ENCODE results near the gene AHNAK2.
"Not testable (repeated sequence)": the region's sequence is repeated elsewhere in the genome, so short reads cannot be mapped to it uniquely, and the experiment has no call there.

Gene AHNAK2

DNA sequence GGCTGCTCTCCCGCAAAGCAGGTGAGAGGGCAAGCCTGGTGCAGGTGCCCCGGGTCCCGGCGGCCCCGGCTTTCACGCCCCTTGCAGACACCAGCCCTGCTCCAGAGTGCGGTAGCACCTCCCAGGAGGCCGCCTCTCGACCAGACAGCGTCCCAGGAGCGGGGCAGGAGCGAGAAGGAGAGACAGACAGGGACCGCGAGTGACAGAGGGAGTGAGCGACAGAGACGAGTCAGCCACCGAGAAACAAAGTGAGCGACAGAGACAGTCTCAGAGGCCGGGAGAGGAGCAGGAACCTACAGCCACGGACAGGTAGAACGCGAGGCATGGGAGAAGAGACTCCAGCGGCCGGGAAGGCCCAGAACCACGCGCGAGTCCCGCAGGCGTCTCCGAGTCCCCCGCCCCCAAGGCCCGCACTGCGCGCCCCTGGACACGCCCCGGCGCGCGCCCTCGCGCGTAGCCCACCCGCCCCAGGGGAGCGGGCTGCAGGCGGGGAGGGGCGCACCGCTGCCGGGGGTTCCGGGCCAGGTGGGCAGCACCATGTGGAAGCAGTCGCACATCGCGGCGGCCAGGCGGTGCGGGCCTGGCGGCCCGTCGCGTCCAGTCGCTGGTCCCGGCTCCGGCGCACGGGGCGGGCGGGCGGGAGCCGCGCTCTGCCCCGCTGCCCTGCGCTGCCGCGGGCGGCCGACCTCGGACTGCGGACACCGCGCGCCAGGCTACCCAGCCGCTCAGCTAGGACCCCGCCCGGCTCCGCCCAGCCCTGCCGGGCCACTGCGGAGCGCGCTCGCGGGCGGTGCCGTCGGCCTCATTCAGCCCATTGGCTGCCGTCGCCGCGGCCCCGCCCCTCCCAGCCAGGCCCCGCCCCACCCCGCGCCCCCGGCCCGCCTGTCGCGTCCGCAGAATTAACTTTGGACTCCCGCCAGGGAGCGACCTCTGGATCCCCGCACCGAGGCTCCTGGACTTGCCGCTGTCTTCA is at the start of gene AHNAK2:
AHNAK2 (minus strand) TSS at position 694 of the 973 bp plus-strand sequence; CDS start at position 557, 137 bp downstream.
- peak; percentile 72 for DNase-seq

DNA sequence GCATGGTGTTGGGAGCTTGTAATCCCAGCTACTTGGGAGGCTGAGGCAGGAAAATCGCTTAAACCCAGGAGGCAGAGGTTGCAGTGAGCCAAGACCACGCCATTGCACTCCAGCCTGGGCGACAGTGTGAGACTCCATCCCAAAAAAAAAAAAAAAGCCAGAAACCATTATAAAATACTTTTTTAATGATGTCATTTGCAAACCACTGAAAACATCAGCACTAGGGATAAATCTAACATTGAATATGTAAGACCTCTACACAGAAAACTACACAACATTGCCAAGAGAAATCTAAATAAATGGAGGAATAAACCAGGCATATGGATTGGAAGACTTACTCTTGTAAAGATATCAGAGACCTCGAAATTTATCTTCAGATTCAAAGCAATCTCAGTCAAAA is 49.5 kb upstream of the AHNAK2 start:
- DNase-seq: not testable (repeated sequence)

DNA sequence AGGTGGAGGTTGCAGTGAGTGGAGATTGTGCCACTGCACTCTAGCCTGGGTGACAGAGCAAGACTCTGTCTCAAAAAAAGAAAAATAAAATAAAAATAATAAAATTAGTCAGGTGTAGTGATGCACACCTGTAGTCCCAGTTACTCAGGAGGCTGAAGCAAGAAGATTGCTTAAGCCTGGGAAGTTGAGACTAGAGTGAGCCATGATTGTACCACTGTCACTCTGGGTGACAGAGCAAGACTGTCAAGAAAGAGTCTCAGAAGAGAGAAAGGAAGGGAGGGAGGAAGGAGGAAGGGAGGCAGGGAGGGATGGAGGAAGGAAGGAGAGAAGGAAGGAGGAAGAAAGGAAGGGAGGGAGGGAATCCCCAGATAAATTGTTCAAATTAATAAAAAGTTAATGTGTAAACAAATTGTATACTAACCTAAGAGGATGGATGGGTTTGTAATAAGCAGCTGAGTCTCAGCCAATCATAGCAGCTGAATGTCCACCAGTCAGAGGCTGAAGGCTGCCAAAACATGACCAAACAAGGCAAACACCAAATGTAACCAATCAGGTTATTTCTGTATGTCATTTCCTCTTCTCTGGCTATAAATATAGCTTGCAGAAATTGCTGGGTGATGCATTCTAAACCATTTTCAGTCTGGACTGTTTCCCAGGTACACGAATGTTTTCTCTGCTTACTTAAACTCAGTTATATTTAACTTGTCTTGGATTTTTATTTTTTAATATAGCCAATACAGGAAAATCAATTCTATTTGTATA is 48.8 kb upstream of the AHNAK2 start:
- no peak for DNase-seq

DNA sequence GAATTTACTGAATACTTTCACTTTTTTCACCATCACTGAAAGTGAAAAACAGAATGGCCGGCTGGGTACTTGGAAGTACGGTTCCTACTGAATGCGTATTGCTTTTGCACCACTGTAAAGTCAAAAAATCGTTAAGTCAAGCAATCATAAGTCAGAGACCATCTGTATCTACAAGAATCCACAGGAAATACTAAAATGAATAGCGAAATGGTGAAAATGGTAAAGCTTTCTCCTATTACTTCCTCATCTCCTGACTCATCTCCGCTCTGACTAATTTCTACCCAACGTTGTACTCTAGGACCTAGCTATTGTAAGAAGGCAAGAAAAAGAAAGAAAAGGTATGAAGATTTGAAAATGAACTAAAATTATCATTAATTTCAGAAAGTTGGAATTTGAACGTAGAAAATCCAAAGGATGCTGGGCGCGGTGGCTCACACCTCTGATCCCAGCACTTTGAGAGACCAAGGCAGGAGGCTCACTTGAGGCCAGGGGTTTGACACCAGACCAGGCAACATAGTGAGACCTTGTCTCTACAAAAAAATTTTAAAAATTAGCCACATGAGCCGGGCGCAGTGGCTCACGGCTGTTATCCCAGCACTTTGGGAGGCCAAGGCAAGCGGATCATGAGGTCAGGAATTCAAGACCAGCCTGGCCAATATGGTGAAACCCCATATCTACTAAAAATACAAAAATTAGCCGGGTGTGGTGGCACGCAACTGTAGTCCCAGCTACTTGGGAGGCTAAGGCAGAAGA is 48.0 kb upstream of the AHNAK2 start:
- DNase-seq: no peak

DNA sequence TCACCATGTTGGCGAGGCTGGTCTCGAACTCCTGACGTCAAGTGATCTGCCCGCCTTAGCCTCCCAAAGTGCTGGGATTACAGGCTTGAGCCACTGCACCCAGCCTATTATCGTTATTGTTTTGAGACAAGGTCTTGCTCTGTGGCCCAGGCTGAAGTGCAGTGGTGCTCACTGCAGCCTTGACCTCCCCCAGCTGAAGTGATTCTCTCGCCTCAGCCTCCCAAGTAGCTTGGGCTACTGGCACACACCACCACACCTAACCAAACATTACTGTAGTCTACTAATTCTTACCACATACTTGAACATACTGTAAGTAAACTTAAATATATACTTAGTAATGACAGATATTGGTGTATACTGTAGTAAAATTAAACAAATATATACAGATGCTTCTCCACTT is 47.3 kb upstream of the AHNAK2 start:
- no peak for DNase-seq

DNA sequence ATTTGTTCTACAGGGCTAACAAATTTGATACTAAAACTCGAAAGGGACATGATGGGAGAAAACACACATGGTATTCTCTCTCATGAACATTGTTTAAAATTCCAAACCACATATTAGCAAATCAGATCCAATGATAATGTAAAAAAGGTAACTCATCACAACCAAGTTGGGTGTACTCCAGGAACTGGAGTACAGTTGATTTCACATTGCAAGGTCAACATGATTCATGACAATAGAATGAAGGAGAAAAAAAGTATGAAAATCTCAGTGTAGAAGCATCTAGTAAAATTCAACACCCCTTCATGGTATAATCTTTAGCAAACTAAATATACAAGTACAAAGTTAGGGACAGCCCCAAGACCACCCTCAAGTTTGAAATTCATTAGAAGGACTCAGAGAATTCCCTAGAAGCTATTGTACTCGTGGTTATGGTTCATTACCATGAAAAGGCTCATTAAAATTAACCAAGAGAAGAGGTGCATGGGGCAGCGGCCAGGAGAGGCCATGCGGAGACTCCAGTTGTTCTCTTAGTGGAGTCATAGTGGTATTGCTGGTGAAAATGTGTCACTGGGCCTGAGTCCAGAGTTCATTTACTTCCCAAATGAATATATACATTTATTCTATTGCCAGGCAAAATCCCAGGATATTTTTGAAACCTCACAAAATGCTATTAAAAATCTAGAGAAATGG is 45.8 kb upstream of the AHNAK2 start:
- no peak for DNase-seq

DNA sequence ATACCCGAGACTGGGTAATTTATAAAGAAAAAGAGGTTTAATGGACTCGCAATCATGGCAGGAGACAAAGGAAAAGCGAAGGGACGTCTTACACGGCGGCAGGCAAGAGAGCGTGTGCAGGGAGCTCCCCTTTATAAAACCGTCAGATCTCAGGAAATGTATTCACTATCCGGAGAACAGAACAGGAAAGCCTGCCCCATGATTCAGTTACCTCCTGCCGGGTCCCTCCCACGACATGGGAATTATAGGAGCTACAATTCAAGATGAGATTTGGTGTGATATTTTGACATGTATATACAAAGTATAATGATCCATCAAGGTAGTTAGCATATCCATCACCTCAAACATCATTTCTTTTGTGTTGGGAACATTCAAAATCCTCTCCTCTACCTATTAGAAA is 45.0 kb upstream of the AHNAK2 start:
- no peak for DNase-seq

DNA sequence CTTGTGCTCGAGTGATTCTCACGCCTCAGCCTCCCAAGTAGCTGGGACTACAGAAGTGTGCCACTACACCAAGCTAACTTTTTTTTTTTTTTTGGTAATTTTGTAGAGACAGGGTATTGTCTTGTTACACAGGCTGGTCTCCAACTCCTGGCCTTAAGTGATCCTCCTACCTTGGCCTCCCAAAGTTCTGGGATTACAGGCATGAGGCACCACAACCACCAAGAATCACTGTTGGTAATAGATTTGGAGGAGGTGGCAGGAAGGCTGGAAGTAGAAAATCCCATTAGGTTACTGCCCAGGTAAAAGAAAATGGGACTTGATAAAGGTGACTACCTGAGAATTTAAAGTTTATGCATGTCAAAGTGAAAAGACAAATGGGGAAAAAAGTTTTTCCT is 44.1 kb upstream of the AHNAK2 start:
- DNase-seq: peak; percentile 5

DNA sequence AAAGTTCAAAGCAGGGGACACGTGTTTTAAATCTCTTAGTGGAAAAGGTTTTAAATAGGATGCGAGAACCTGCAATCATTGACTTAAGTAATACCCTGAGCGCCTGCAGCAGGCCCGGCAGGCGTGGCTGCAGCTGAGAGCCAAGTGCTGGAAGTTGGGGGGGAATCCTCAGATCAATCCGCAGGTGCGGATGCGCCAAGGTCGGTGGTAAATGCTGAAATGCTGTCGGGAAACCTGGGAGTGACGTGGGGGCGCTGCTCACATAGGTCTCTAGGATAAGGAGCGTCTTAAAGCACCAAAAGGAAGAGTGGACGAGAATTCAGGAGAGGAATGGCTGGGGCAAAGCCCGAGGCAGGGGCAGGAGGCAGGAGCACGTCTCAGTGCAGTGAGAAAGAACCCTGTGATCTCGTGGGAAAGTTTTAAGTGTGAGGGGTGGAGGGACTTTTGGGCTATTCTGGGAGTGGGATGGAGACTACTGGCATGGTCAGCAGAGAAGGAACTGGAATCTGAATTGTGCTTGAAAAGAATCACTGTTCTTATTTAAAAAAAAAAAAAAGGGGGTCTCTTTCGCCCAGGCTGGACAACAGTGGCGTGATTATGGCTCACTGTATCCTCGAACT is 43.6 kb upstream of the AHNAK2 start:
- DNase-seq: peak; percentile 67

DNA sequence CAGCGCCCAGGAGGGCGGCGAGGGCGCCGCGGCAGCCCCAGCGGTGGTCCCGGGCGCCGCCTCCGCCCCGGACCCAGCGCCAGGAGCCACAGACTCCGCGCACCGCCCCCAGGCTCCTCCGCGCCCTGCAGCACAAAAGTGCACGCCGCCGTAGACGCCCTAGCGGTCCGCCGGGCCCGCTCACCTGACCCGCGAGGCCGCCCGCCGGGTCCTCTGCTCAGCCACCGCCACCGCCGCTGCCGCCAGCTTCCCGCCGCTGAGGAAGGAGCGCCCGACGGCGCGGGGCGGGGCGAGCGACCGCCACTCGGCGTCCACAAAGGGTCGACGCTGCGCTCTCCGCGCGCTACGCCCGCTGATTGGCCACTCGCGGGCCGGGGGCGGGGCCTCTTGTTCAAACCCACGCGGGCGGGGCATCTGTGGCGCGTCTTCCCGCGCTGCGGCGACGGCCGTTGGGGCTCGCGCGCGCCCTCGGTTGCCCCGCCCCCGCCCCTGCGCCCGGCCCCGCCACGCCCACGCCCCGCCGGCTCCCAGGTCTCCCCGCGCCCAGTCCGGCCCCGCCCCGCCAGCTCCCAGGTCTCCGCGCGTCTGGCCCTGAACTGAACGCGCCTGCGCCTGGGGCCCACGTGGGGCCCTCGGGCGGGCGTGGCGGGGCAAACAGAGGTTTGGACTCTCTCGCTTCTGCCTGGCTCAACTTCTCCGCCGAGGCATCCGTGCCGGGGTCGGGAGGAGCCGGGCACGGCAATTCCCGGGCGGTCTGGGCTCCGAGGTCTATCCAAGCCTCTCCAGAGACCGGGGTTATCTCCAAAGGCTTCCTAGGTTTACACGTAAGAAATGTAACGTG is 42.9 kb upstream of the AHNAK2 start, which contains the start of gene CDCA4:
CDCA4 (minus strand) TSS at position 269 of the 841 bp plus-strand sequence. CDS start 9,154 bp downstream, outside the sequence.
- peak; percentile 96 for DNase-seq

DNA sequence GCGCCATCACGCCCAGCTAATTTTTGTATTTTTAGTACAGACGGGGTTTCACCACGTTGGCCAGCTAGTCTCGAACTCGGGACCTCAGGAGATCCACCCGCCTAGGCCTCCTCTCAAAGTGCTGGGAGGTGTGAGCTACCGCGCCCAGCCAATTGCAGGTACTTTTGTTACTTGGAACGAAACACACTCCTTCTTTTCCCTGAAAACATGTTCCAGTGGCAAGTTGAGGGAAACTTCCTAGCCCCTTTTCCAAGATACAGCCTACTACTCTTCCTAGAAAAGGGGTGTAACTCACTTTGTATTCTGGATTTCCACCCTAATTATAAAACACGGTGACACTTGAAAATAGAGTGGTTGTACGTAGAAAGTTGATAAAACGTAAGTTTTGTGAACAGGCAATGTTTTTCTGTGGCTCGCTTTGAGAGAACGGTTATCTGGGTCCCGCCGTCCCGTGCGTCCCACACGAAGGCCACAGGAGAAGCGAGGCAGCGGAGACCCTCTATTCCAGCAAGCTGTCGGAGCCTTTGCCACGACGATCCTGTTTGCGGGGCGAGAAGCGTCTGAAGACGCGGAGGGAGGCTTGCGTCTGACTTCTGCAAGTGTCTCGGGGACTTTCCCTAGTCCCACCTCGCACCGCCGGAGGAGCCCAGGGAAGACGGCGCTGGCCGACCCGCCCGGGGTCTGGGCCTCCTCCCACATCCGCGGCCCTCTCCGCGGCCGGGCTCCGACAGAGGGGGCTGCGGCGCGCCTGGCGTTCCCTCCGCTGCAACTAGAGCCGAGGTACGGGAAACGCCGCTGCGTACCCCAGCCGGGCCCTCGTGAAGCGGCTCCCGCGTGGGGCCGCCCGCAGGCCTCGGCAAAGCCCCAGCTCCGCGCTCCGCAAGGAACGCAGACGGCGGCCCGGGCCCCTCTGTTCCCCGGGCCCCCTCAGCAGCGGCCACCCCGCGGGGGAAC is 42.0 kb upstream of the AHNAK2 start:
- DNase-seq: peak; percentile 40

DNA sequence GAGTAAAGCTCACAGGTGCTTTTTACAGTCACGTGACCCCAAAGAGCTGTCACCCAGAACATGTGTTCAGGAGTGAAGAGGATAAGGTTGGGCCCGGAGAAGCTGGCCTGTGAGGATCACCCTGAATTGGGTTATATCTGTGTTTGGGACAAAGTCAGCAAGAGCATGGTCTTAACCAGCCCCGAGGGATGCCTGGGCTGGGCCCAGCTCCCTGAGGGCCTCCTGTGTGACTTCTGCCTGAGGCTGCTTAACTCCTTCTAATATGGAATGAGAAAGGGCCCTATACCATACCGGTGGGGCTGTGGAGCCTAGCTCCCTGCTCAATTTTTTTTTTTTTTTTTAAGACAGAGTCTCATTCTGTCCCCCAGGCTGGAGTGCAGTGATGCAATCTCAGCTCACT is 40.2 kb upstream of the AHNAK2 start:
- no peak for DNase-seq

DNA sequence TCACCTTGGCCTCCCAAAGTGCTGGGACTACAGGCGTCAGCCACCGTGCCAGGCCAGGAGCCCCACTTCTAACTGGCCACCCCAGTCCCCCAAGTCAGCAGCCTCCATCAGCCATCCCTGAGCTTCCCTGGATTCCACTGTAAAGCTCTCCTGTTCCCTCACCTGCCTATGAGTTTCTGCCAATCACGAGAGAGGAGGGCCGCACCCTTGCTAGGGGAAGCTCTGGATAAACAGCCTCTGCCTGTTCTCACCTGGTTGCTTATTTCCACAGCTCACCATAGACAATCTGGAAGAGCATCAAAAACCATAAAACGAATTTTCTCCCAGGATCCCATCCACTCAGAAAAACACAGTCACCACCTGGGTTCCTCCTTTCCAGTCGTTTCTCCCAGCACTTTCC is 37.7 kb upstream of the AHNAK2 start:
- no peak for DNase-seq

DNA sequence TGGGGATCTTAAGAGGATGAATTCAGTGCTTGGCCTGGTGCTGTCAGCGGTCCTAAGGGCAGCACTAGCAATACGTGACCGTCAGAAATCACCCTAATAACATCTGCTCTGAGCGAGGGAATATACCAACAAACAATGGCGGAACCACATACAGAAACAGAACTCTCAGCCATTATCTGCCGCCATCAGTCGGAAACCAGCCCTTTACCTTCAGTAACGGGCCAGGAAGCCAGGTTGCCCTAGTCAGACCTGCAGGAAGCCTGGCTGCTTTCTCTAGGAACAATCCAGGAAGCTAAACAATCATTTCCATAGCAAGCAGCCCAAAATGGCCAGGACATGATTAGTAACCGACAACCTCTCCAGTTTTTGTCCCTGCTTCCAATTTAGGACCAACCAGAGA is 37.1 kb upstream of the AHNAK2 start:
- no peak for DNase-seq

DNA sequence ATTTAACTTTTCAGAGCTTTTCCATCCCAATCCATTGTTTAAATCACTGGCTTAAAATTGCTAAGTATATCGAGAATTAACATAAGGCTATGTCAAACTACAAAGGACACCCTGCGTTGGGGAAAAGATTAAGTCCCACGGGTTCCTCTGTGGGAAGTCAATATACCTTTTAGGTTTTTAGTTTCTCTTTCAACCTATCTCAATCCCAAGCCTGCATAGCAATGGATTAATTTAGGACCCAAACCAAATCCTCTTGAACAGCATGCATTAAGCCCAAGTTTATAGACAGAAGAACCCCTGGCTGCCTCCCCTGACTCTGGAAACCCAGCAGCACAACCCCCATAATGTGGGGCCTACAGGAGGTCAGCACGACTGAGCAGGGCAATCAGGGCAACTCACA is 36.5 kb upstream of the AHNAK2 start:
- no peak for DNase-seq

DNA sequence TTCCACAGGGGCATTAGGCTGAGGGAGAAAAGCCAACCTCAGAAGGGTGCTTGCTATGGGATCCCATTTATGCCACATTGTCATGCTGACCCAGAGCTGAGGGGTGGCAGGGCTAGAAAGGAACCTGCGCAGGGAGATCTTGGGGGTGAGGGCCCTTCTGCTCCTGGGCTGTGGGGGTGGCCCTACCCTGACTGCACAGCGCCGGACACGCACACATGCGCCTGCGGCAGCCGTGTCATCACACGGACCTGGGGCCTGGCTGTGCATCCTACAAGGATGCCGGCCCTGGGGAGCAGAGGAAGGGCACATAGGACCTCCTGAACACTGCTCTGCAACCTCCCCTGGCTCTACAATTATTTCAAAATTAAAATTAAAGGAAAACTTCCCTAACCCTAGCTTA is 35.9 kb upstream of the AHNAK2 start:
- no peak for DNase-seq

DNA sequence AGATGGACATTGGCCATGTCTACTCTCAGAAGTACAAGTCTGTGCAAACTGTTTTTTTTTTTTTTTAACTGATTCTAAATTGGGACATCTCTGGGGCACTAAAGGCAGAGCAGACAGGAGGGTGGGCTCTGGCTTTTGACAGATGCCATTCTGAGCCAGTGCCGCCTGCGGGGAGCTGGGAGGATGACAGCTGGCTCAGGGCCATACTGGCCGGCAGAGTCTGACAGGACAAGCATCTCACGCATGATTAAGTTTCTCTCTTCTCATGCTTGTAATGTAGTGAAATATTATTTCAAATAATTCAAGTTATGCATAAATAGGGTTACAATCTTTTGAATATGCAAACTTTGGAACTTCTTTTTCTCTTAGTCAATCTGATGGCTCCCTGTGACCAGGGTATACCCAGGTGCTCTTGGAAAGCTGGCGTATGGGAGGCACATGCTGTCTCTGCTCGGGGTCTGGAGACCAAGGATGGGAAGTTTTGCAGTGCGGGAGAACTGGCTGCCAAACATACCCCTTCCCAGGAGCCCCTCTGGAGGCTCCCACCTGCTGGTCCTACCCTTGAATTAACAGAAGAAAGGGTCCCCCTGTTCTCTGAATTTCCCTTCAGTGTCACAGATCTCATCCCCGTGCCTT is 35.1 kb upstream of the AHNAK2 start:
- DNase-seq: no peak

DNA sequence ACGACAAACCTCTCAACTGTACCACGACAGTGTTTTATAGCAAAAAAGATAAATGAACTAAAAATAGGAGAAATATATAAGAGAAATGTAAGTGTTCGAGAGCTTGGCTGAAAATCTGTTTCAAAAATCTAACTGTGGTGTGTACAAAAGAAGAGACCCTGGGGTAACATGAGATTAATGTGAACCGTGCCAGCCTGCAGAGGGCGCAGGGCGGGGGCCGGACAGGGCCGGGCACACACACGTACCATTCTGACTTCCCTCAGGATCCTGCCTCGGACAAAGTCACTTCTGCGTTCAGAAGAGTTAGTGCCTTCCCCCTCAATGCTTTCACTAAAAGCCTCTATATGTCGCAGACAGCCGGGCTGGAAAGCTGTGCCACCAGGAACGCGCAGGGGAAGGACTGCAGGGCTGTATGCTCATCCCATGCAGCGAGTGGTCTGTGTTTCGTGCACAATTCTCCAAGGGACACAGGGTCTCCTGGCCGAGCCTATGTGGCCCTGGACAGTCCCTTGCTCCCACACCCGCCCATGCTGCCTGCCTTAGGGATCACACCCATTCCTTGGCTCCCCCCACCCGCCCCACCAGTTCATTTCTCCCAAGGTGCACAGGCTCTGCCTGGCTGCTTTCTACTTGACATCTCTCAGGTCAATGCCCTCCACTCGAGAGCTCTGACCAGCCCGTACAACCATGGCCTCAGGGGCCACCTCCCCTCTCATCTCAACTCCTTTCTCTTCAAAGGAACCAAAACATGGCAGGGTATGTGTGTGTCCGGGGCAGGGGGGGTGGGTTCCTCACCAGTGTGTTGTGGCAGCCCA is 34.2 kb upstream of the AHNAK2 start:
- DNase-seq: no peak
